Uterus (tissue), 4 donors: ENCODE results near the gene HSPB6. TPM values are rescaled to one million over a fixed set of nuclear protein-coding genes. Genes with fewer than 3 reads are reported as not detected.

ENCODE experiments used
- DNase-seq, 2 donors: peaks; one replicate each; pipeline ENCODE4 v3.0.0-alpha.2; 2019 to 2020
- H3K27ac ChIP-seq, 2 donors: fragments of 200-600 bp; sonication (generic); 1 replicate in 1 of 2; 2 replicates in 1 of 2; pipeline ENCODE4 v1.5.1; 2016 to 2018
- H3K27me3 ChIP-seq, 2 donors: fragments of 200-600 bp; sonication (generic); one replicate each; pipeline ENCODE4 v1.5.1; 2018 to 2019; ENCODE audit warnings: control low read depth in 1 of 2
- H3K36me3 ChIP-seq, 2 donors: fragments of 200-600 bp; sonication (generic); one replicate each; pipeline ENCODE4 v1.5.1; 2019; ENCODE audit warnings: control low read depth in 1 of 2
- H3K4me1 ChIP-seq, 2 donors: fragments of 200-600 bp; sonication (generic); one replicate each; pipeline ENCODE4 v1.5.1; 2018 to 2019; ENCODE audit warnings: control low read depth in 1 of 2
- H3K4me3 ChIP-seq, 2 donors: fragments of 200-600 bp; sonication (generic); 1 replicate in 1 of 2; 2 replicates in 1 of 2; pipeline ENCODE4 v1.5.1; 2018 to 2019; ENCODE audit warnings: mild to moderate bottlenecking in 1 of 2
- H3K9me3 ChIP-seq, 2 donors: fragments of 200-600 bp; sonication (generic); one replicate each; pipeline ENCODE4 v1.5.1; 2019; ENCODE audit warnings: control low read depth in 1 of 2
- POLR2A ChIP-seq, 2 donors: fragments of 450-650 bp; IDR thresholded peaks; one replicate each; pipeline ENCODE4 v1.6.1; 2016; ENCODE audit warnings: antibody characterized with exemption in 2 of 2, mild to moderate bottlenecking in 1 of 2, moderate library complexity in 1 of 2
- intact Hi-C: fragments of 100-400 bp; cut with DNase I; formaldehyde crosslinking; loops from one replicate; pipeline ENCODE4 v1.15.1; 2023; ENCODE audit warnings: low total_unique reads
- total RNA-seq, 4 donors: library from RNA; depleted of rRNA in 3 of 4; stranded (reverse); fragments of >200 nt in 3 of 4; gene quantifications; one replicate each; pipeline versions ENCODE4 v1.1.0 to v1.2.4, GENCODE V29; 2014 to 2023
- TF ChIP-seq, protein P1 (sequence below), 4 experiments: fragments of 200-600 bp in 2 of 4; fragments of 450-650 bp in 2 of 4; sonication (generic) in 2 of 4; IDR thresholded peaks; one replicate each; pipeline ENCODE4 v1.5.1; 2016 to 2019; ENCODE audit warnings: antibody characterized with exemption in 4 of 4, mild to moderate bottlenecking in 2 of 4, moderate library complexity in 1 of 4
- donor health status: DM: yes; HTN: yes; CAD: no.

Gene HSPB6
- total RNA-seq, 4 donors from 2014 or later, result 24.5 to 217 (median 134) TPM

DNA sequence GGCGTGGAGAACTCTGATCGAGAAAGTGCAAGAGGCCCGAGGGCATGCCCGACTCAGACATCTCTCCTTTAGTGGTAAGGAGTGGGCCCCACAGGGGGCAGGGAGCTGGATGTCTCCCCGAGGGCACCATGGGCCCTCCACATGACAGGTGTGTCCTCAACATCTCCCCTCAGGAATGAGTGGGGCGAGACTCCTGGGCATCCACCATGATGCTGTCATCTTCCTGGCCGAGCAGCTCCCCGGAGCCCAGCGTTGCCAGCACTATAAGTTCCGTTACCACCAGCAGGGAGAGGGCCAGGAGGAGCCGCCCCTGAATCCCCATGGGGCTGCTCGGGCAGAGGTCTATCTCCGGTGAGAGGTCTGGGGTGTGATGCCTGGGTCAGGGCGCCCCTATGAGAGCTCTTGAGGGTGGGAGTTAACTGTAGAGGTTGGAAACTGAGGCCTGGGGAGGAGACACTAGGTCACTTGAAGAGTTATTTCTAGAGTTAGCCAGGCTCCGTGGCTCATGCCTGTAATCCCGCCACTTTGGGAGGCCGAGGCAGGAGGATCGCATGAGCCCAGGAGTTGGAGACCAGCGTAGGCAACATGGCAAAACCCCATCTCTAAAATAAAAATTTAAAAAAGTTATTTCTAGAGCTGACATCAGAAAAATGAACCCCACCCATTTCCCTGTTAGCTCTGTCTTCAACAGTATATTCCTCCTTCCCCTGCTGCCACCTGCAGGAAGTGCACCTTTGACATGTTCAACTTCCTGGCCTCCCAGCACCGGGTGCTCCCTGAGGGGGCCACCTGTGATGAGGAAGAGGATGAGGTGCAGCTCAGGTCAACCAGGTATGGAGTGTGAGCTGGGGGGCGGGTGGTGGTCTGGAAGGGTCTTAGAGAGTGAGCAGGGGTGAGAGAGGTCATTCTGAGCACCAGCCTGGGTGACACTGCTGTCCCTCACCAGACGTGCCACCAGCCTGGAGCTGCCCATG lies 19.6 kb downstream of the HSPB6 start:
- Histone ChIP-seq H3K27ac (no peak overlapping the region), H3K9me3 (no peaks in the 10 kb centered on the region), H3K27me3 (no peaks in the 10 kb centered on the region), H3K4me1 (peaks cover 0 to 10% of the 10 kb centered on the region in 2 donors), H3K36me3 (no peaks in the 10 kb centered on the region), H3K4me3 (no peak overlapping the region)
- TF ChIP-seq, protein P1, sequence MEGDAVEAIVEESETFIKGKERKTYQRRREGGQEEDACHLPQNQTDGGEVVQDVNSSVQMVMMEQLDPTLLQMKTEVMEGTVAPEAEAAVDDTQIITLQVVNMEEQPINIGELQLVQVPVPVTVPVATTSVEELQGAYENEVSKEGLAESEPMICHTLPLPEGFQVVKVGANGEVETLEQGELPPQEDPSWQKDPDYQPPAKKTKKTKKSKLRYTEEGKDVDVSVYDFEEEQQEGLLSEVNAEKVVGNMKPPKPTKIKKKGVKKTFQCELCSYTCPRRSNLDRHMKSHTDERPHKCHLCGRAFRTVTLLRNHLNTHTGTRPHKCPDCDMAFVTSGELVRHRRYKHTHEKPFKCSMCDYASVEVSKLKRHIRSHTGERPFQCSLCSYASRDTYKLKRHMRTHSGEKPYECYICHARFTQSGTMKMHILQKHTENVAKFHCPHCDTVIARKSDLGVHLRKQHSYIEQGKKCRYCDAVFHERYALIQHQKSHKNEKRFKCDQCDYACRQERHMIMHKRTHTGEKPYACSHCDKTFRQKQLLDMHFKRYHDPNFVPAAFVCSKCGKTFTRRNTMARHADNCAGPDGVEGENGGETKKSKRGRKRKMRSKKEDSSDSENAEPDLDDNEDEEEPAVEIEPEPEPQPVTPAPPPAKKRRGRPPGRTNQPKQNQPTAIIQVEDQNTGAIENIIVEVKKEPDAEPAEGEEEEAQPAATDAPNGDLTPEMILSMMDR (IDR thresholded peaks at IDR 0.05), result no peak
- TF ChIP-seq POLR2A (IDR thresholded peaks at IDR 0.05), result no peak
- intact Hi-C loops, result no loop called here
- DNase-seq, result no peak

DNA sequence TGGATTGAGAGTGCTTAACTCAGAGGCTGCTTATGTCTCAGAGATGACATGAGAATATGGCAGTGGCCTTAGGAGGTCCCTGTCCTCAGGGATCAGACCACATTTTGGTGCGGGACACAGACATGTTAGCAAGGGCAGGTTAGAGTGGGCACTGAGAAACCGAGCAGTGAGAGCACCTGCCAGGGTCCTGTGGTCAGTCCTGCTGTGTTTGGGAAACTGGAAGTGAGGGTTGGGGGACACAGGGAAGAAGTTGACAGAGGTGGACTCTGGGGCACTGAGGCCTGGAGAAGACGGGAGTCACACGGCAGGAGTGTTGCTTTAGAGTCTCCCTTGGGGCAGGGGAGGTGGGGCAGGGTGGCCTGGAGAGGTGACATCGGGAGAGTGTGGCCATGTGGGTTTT lies 21.9 kb downstream of the HSPB6 start:
- intact Hi-C loops, result no loop called here
- TF ChIP-seq POLR2A (IDR thresholded peaks at IDR 0.05), result no peak
- TF ChIP-seq, protein P1 (IDR thresholded peaks at IDR 0.05), result no peak
- no peaks in the 10 kb centered on the region for H3K27me3 ChIP-seq
- no peak for DNase-seq
- H3K36me3 ChIP-seq, result no peaks in the 10 kb centered on the region
- H3K27ac ChIP-seq, result no peak overlapping the region
- no peak overlapping the region for H3K4me3 ChIP-seq
- peaks cover 0 to 6% of the 10 kb centered on the region in 2 donors for H3K4me1 ChIP-seq
- H3K9me3 ChIP-seq, result no peaks in the 10 kb centered on the region

DNA sequence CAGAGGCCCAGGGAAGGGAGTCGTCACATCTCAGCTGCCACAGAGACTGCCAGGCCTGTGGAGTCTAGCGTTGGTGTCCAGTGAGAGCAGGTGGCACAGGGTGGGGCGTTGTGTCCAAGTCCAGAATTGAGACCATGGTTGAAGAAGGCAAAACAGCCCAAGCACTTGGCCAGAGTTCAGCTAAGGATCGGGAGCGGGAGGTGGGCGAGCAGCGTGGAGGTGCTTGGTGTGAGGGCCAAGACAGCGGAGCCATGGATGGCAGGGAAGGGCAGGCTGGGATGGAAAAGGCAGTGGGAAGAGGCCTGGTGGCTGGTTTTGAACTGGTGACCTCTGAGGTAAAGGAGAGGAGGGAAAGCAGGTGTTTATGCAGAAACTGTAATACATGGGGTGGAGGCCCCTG lies 22.6 kb downstream of the HSPB6 start:
- Histone ChIP-seq H3K9me3 (no peaks in the 10 kb centered on the region), H3K36me3 (no peaks in the 10 kb centered on the region), H3K27me3 (no peaks in the 10 kb centered on the region), H3K27ac (no peak overlapping the region), H3K4me3 (no peak overlapping the region), H3K4me1 (no peaks in the 10 kb centered on the region)
- intact Hi-C loops, result no loop called here
- no peak for TF ChIP-seq POLR2A (IDR thresholded peaks at IDR 0.05)
- TF ChIP-seq, protein P1 (IDR thresholded peaks at IDR 0.05), result no peak
- DNase-seq, result no peak

DNA sequence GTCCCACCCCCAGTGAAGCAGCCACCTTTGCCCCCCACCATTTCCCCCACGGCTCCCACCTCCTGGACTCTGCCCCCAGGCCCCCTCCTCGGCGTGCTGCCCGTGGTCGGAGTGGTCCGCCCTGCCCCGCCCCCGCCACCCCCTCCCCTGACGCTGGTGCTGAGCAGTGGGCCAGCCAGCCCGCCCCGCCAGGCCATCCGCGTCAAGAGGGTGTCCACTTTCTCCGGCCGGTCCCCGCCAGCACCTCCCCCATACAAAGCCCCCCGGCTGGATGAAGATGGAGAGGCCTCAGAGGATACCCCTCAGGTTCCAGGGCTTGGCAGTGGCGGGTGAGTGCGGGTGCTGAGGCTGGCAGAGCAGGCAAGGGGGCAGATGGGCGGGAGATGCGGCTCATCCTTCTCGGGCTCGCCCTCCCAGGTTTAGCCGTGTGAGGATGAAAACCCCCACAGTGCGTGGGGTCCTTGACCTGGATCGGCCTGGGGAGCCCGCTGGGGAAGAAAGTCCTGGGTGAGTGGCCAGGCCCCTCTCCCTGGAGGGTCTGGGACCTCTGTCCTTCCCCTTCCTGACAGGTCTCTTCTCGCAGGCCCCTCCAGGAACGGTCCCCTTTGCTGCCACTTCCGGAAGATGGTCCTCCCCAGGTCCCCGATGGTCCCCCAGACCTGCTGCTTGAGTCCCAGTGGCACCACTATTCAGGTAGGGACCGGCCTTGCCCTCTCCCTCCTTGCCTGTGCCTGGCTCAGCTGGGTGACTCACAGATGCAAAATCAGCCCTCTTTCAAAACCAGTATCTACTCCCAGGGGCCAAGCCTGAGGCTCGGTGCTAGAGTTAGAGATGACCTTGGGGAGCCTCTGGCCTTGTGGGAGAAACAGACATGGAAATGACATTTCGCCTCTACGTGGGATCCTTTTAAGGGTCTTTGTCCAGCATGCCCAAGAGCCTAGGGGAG lies 23.4 kb downstream of the HSPB6 start:
- intact Hi-C loops, result no loop called here
- no peak overlapping the region for H3K27ac ChIP-seq
- TF ChIP-seq, protein P1 (IDR thresholded peaks at IDR 0.05), result no peak
- TF ChIP-seq POLR2A (IDR thresholded peaks at IDR 0.05), result no peak
- no peaks in the 10 kb centered on the region for H3K4me1 ChIP-seq
- no peaks in the 10 kb centered on the region for H3K9me3 ChIP-seq
- peak in 1 of 2 donors; percentile 18 for DNase-seq
- no peaks in the 10 kb centered on the region for H3K36me3 ChIP-seq
- H3K4me3 ChIP-seq, result no peak overlapping the region
- no peaks in the 10 kb centered on the region for H3K27me3 ChIP-seq
